H1 (cell line): ENCODE data around the gene AQP12A. TPM values are rescaled to one million over a fixed set of nuclear protein-coding genes. Genes with fewer than 3 reads are reported as not detected.

Experiments
- CEBPB ChIP-seq: IDR thresholded peaks from 2 replicates; pipeline ENCODE4 v1.6.1; 2012; ENCODE audit warnings: low read depth, low read length
- EZH2 ChIP-seq: fragments of 200-600 bp; sonication (generic); IDR thresholded peaks from 2 replicates; pipeline ENCODE4 v1.7.1; 2012; ENCODE audit warnings: low read depth, mild to moderate bottlenecking, moderate library complexity, low read length, inconsistent platforms; ENCODE audit not compliant: severe bottlenecking
- JUND ChIP-seq: IDR thresholded peaks from 2 replicates; pipeline ENCODE4 v1.6.1; 2011; ENCODE audit warnings: mild to moderate bottlenecking, improper control_type of control experiment, low read length
- RXRA ChIP-seq: IDR thresholded peaks from 2 replicates; pipeline ENCODE4 v1.6.1; 2011; ENCODE audit warnings: low read depth, mild to moderate bottlenecking, low read length, moderate library complexity; ENCODE audit not compliant: insufficient read depth
- SIX5 ChIP-seq: IDR thresholded peaks from 2 replicates; pipeline ENCODE4 v1.6.1; 2011; ENCODE audit warnings: mild to moderate bottlenecking, low read depth, low read length
- SP4 ChIP-seq: IDR thresholded peaks from 2 replicates; pipeline ENCODE4 v1.6.1; 2012; ENCODE audit warnings: low read length, inconsistent platforms
- polyA plus RNA-seq, 7 experiments: library from polyadenylated mRNA; depleted of rRNA in 3 of 7; stranded (reverse) in 5 of 7; unstranded in 2 of 7; fragments of >200 nt in 5 of 7; fragments of 200-250 nt in 2 of 7; gene quantifications; 1 replicate in 5 of 7; 2 replicates in 1 of 7; 4 replicates in 1 of 7; pipeline versions ENCODE4 v1.2.1 to v1.2.3, GENCODE V29; 2011 to 2013; ENCODE audit warnings: missing spikeins in 2 of 7, mixed read lengths in 2 of 7
- total RNA-seq: library from RNA; stranded (reverse); fragmentation: NEBNext Ultra II Directional; extraction: Animal tissue kit (Norgen Biotek cat#: 25700); gene quantifications from 2 replicates; pipeline ENCODE4 v1.2.1, GENCODE V29; 2021
- TF ChIP-seq, protein P1 (sequence below): fragments of 300-600 bp; sonication (generic); IDR thresholded peaks from 2 replicates; pipeline ENCODE4 v1.7.1; 2012; ENCODE audit warnings: low read length, moderate library complexity, mild to moderate bottlenecking, inconsistent platforms; ENCODE audit not compliant: insufficient replicate concordance
- TF ChIP-seq, protein P2 (sequence below): IDR thresholded peaks from 2 replicates; pipeline ENCODE4 v1.6.1; 2011; ENCODE audit warnings: low read depth, mild to moderate bottlenecking, low read length; ENCODE audit not compliant: insufficient read depth

AQP12A gene
- total and polyA plus RNA-seq, 2 of the 8 experiments (the other 6 are each of a cell fraction or from before 2014, with no cell fraction given): not detected

- TF ChIP-seq, protein P1, sequence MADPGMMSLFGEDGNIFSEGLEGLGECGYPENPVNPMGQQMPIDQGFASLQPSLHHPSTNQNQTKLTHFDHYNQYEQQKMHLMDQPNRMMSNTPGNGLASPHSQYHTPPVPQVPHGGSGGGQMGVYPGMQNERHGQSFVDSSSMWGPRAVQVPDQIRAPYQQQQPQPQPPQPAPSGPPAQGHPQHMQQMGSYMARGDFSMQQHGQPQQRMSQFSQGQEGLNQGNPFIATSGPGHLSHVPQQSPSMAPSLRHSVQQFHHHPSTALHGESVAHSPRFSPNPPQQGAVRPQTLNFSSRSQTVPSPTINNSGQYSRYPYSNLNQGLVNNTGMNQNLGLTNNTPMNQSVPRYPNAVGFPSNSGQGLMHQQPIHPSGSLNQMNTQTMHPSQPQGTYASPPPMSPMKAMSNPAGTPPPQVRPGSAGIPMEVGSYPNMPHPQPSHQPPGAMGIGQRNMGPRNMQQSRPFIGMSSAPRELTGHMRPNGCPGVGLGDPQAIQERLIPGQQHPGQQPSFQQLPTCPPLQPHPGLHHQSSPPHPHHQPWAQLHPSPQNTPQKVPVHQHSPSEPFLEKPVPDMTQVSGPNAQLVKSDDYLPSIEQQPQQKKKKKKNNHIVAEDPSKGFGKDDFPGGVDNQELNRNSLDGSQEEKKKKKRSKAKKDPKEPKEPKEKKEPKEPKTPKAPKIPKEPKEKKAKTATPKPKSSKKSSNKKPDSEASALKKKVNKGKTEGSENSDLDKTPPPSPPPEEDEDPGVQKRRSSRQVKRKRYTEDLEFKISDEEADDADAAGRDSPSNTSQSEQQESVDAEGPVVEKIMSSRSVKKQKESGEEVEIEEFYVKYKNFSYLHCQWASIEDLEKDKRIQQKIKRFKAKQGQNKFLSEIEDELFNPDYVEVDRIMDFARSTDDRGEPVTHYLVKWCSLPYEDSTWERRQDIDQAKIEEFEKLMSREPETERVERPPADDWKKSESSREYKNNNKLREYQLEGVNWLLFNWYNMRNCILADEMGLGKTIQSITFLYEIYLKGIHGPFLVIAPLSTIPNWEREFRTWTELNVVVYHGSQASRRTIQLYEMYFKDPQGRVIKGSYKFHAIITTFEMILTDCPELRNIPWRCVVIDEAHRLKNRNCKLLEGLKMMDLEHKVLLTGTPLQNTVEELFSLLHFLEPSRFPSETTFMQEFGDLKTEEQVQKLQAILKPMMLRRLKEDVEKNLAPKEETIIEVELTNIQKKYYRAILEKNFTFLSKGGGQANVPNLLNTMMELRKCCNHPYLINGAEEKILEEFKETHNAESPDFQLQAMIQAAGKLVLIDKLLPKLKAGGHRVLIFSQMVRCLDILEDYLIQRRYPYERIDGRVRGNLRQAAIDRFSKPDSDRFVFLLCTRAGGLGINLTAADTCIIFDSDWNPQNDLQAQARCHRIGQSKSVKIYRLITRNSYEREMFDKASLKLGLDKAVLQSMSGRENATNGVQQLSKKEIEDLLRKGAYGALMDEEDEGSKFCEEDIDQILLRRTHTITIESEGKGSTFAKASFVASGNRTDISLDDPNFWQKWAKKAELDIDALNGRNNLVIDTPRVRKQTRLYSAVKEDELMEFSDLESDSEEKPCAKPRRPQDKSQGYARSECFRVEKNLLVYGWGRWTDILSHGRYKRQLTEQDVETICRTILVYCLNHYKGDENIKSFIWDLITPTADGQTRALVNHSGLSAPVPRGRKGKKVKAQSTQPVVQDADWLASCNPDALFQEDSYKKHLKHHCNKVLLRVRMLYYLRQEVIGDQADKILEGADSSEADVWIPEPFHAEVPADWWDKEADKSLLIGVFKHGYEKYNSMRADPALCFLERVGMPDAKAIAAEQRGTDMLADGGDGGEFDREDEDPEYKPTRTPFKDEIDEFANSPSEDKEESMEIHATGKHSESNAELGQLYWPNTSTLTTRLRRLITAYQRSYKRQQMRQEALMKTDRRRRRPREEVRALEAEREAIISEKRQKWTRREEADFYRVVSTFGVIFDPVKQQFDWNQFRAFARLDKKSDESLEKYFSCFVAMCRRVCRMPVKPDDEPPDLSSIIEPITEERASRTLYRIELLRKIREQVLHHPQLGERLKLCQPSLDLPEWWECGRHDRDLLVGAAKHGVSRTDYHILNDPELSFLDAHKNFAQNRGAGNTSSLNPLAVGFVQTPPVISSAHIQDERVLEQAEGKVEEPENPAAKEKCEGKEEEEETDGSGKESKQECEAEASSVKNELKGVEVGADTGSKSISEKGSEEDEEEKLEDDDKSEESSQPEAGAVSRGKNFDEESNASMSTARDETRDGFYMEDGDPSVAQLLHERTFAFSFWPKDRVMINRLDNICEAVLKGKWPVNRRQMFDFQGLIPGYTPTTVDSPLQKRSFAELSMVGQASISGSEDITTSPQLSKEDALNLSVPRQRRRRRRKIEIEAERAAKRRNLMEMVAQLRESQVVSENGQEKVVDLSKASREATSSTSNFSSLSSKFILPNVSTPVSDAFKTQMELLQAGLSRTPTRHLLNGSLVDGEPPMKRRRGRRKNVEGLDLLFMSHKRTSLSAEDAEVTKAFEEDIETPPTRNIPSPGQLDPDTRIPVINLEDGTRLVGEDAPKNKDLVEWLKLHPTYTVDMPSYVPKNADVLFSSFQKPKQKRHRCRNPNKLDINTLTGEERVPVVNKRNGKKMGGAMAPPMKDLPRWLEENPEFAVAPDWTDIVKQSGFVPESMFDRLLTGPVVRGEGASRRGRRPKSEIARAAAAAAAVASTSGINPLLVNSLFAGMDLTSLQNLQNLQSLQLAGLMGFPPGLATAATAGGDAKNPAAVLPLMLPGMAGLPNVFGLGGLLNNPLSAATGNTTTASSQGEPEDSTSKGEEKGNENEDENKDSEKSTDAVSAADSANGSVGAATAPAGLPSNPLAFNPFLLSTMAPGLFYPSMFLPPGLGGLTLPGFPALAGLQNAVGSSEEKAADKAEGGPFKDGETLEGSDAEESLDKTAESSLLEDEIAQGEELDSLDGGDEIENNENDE: no peak
- no peak for TF ChIP-seq CEBPB
- no peak for TF ChIP-seq RXRA
- TF ChIP-seq, protein P2, sequence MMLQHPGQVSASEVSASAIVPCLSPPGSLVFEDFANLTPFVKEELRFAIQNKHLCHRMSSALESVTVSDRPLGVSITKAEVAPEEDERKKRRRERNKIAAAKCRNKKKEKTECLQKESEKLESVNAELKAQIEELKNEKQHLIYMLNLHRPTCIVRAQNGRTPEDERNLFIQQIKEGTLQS: no peak
- no peak for TF ChIP-seq EZH2
- no peak for TF ChIP-seq SIX5
- no peak for TF ChIP-seq JUND
- TF ChIP-seq SP4: no peak
Observed at GRCh38 chr2:240688553-240688919, 3.1 kb upstream of the AQP12A start (continued).
